Activated CD4-positive, CD25-positive, alpha-beta regulatory T cell treated with anti-CD3 and anti-CD28 coated beads, Interleukin-2, amount 50 U/mL, for 24 hours (primary cell): ENCODE results near the gene GTPBP4.

Source experiments
- ATAC-seq, 2 donors: fragments of 150-1000 bp; cut with Tn5 transposase; one replicate each; pipeline ENCODE4 v1.10.0; 2021; ENCODE audit warnings: mild to moderate bottlenecking in 1 of 2, moderate library complexity in 1 of 2

GTPBP4 gene

GRCh38 chr10:987870-988666 is at the start of gene GTPBP4:
Gene GTPBP4, plus strand, starts transcription at chr10:988434. Its CDS starts 46 bp downstream, at chr10:988480.
- peak; percentile 97 to 99 for ATAC-seq

GRCh38 chr10:938941-939678 is 49.1 kb upstream of the GTPBP4 start:
- no peak for ATAC-seq

- no peak for ATAC-seq
Observed at GRCh38 chr10:943334-944033, 44.8 kb upstream of the GTPBP4 start.

GRCh38 chr10:944034-944831 is 44.0 kb upstream of the GTPBP4 start:
- peak; percentile 38 to 53 for ATAC-seq

GRCh38 chr10:945778-946177 is 42.5 kb upstream of the GTPBP4 start:
- ATAC-seq: no peak

GRCh38 chr10:947051-947450 is 41.2 kb upstream of the GTPBP4 start:
- no peak for ATAC-seq

- no peak for ATAC-seq
Observed at GRCh38 chr10:947881-948280, 40.4 kb upstream of the GTPBP4 start.

GRCh38 chr10:948347-948746 is 39.9 kb upstream of the GTPBP4 start:
- no peak for ATAC-seq

GRCh38 chr10:949446-949845 is 38.8 kb upstream of the GTPBP4 start:
- no peak for ATAC-seq

- ATAC-seq: no peak
Observed at GRCh38 chr10:953836-954235, 34.4 kb upstream of the GTPBP4 start.

GRCh38 chr10:954396-954795 is 33.8 kb upstream of the GTPBP4 start:
- ATAC-seq: no peak

- no peak for ATAC-seq
Observed at GRCh38 chr10:955127-955819, 33.0 kb upstream of the GTPBP4 start.

GRCh38 chr10:955820-956217 is 32.4 kb upstream of the GTPBP4 start:
- ATAC-seq: no peak

GRCh38 chr10:958106-958505 is 30.1 kb upstream of the GTPBP4 start:
- no peak for ATAC-seq

- ATAC-seq: no peak
Observed at GRCh38 chr10:958856-959255, 29.4 kb upstream of the GTPBP4 start.

GRCh38 chr10:962342-962741 is 25.9 kb upstream of the GTPBP4 start:
- ATAC-seq: no peak

- ATAC-seq: no peak
Observed at GRCh38 chr10:963186-963585, 25.0 kb upstream of the GTPBP4 start.

- no peak for ATAC-seq
Observed at GRCh38 chr10:963655-964054, 24.6 kb upstream of the GTPBP4 start.

GRCh38 chr10:964321-964987 is 23.8 kb upstream of the GTPBP4 start:
- no peak for ATAC-seq

GRCh38 chr10:964988-965417 is 23.2 kb upstream of the GTPBP4 start:
- no peak for ATAC-seq

GRCh38 chr10:966466-967235 is 21.6 kb upstream of the GTPBP4 start:
- ATAC-seq: no peak
